NB4 (cell line): ENCODE data around the gene DGKB.

Experiments used
- CTCF ChIP-seq: IDR thresholded peaks from one replicate; pipeline ENCODE4 v1.5.1; 2012; ENCODE audit warnings: low read depth, low read length
- MAX ChIP-seq: IDR thresholded peaks from 2 replicates; pipeline ENCODE4 v1.6.1; 2011; ENCODE audit warnings: low read depth, low read length
- POLR2A ChIP-seq: IDR thresholded peaks from 2 replicates; pipeline ENCODE4 v1.6.1; 2011; ENCODE audit warnings: mild to moderate bottlenecking; ENCODE audit not compliant: insufficient read length; ENCODE audit errors: extremely low read depth

DNA sequence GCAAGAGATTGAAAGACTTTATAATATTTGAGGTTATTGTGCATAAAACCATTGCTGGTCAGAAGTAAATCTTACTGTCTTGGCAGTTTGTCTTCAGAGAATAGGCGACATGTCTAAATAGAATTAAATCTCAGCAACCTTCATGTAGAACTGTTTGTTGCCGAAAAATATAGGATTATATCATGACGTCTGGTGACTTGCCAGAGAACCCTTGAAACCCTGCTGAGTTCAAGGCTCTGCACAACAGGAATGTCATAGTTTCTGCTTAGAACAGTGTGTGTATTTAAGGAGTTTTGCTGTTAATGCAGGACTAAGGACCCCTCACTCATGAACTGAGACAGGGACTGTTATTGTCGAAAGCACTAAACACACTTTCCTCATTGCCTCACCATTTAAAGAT is 706.7 kb downstream of the DGKB start:
- TF ChIP-seq CTCF, result no peak
- no peak for TF ChIP-seq MAX
- TF ChIP-seq POLR2A, result no peak
